GM19468 (cell line): ENCODE data around the gene TBRG1.
A peak's percentile ranks its signal among the peaks of the same experiment; 100 is the strongest.
"Not testable (repeated sequence)": the region's sequence is repeated elsewhere in the genome, so short reads cannot be mapped to it uniquely, and the experiment has no call there.

ENCODE experiments used
- ATAC-seq: cut with Tn5 transposase; IDR thresholded peaks from one replicate; pipeline ENCODE4 v1.9.1; 2021; ENCODE audit warnings: mild to moderate bottlenecking, moderate library complexity, moderate number of reproducible peaks; ENCODE audit not compliant: unreplicated experiment; ENCODE audit errors: extremely low read depth

The TBRG1 gene

DNA sequence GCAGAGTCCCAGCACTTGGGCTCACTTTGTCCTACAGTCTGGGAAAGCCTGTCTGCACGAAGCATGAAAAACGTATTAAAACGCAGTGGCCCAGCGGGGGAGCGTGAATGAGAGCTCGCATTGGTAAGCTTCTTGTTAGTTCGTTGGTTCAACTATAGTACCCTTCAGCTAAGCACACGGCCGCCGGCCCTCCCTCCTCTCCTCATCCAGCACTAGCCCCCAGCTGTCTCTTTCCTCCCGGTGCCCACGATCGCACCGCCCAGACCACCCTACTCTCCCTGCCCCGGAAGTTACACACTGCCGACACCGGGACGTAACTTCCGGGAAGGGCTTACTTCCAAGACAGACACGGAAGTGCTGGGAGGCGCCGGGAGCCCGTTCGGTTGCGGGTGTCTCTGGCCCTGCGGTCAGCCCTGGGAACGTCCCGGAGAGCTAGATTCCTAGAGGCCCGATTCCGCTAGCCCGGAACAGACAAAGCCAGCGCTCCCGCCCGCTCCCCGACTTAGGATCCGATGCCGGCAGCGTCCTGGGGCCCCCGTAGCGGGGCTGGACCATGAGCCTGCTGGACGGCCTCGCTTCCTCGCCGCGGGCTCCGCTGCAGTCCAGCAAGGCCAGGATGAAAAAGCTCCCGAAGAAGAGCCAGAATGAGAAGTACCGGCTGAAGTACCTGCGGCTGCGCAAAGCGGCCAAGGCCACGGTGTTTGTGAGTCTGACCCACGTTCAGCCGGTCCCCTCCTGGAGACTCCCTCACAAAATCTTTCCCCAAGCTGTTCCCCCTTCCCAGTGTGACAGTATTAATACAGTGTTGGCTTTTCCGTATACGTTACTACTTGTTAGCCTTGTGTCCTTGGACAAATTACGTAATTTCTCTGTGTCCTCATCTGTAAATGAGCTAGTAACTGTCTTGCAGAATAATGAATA lies at the start of gene TBRG1:
Gene TBRG1, plus strand, starts transcription at position 334 of the 921 bp plus-strand sequence. Its CDS starts 220 bp downstream, at position 554.
- ATAC-seq, result peak; percentile 95

DNA sequence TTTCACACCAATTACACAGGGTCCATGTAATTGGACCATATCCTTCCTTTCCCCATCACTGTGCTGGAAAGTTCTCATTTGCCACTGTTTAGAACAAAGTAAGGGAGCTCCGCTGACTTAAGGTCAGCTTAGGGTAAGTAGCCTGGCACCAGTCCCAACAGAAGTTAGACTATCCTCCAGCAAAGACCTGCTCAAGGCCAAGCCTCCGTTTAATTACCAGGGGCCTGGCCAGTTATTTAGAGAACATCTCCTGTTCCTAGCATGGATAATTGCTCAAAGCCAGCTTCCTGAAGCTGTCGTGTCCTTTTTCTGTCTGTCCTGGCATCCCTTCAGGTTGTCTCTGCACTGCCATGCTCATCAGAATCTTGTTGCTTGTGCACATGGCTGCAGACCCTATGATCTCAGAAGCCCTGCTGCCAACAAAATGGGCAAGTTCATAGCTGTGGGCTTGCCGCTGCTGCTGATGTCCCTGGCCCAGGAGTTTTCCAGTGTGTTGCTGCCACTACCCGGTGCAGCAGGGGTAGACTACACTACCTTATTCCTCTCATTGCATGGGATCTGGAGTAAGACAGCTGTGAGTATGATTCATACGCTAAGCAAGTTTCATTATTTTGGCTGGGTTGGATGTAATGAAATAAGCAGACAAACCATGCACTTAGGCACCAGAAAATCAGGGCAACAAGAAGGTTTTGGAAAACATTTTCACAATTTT lies 44.8 kb upstream of the TBRG1 start:
- ATAC-seq, result no peak

DNA sequence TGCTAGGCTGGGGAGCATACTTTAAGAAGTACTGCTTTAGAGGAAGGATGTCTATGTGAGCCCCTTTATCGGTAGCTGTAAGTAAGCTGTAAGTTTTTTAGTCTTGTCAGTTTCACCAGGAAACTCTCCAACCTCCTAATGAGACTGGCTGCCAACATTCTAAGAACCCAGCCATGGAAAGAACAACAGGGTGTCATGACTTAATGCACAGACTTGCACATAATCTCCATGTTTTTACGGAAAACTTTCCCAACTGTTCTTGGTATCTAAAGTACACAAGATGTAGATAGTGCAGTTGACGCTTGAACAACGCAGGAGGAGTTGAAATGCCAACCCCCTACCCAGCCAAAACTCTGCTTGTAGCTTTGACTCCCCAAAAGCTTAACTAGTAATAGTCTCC lies 43.9 kb upstream of the TBRG1 start:
- ATAC-seq, result no peak

- no peak for ATAC-seq
These were observed 40.8 kb upstream of the TBRG1 start for GRCh38 chr11:124581817-124582216.

DNA sequence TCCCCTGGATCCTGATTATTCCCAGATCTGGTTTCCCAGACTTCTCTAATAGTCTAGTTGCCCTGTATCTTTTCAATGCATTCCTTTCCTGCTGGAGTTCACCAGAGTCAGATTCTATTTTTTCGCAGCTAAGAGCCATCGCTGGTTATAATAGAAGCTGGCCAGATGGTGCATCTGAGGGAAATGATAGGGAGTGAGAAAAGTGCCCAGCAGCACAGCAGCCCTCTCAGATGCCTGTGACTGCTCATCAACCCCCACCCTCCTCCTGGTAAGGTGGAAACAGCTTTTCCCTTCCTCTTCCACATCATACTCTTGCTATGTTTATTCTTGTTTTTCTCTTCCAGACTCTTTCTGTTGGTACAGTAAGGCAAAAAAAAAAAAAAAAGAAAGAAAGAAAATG lies 40.1 kb upstream of the TBRG1 start:
- no peak for ATAC-seq

GRCh38 chr11:124583781-124584180 lies 38.9 kb upstream of the TBRG1 start:
- no peak for ATAC-seq

- ATAC-seq, result no peak
These were observed 37.8 kb upstream of the TBRG1 start for GRCh38 chr11:124584681-124585372.

DNA sequence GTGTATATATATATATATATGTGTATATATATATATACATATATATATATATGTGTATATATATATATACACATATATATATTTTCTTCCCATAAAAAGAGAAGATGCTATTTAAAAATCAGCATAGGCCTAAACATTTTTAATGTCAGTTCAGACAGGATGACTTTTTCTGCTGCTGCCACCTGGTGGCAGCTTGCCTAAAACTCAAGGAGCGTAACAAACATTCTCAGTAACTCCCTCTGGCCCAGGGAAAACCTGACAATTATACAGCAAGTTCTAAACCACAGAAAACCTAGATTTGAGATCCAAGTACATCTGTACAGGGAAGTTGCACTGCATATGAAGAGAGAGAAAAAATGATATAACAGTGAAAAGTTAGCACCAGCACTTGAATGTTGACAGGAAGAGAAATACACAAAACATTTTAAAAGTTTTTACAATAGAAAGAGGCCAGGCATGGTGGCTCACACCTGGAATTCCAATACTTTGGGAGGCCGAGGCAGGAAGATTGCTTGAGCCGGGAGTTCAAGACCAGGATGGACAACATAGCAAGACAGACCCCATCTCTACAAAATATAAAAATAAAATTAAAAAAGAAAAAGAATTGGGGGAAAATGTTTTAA lies 36.3 kb upstream of the TBRG1 start:
- peak; percentile 53 for ATAC-seq

GRCh38 chr11:124591430-124591829 lies 31.2 kb upstream of the TBRG1 start:
- no peak for ATAC-seq

DNA sequence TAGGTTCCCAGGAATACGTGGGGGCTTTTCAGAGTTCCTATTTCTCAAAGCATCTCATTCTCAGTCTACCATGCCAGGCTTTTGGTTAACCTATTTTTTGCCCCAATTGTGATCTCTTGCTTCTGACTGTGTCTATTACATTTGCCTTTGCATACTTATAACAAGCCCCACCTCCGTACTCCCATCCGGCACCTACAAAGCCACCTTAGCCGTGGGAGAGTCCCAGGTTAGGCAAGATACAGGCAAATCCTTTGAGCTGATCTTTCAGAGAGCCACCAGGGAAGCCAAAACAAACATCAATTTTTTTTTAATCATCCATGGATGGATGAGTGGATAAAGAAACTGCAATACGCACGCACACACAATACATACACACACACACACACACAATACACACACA lies 30.0 kb upstream of the TBRG1 start:
- ATAC-seq, result no peak

- ATAC-seq, result no peak
These were observed 27.4 kb upstream of the TBRG1 start for GRCh38 chr11:124595302-124595701.

DNA sequence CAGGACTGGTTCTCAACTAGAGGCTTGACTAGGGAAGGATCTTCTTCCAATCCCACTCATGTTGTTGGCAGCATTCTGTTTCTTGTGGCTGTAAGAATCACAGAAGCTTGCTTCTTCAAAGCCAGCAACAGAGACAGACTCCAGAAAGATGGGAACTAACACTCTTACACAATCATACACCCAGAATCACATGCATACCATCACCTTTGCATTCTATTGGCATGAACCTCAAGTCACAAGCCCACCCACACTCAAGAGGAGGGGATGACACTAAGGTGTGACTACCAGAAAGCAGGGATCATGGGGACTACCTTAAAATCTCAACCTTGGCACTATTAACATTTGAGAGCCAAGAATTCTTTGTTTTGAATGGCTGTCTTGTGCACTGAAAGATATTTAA lies 25.0 kb upstream of the TBRG1 start:
- no peak for ATAC-seq

- no peak for ATAC-seq
These were observed 21.9 kb upstream of the TBRG1 start for GRCh38 chr11:124600621-124601320.

- ATAC-seq, result no peak
These were observed 20.5 kb upstream of the TBRG1 start for GRCh38 chr11:124602193-124602592.

- not testable (repeated sequence) for ATAC-seq
These were observed 19.9 kb upstream of the TBRG1 start for GRCh38 chr11:124602723-124603122.

DNA sequence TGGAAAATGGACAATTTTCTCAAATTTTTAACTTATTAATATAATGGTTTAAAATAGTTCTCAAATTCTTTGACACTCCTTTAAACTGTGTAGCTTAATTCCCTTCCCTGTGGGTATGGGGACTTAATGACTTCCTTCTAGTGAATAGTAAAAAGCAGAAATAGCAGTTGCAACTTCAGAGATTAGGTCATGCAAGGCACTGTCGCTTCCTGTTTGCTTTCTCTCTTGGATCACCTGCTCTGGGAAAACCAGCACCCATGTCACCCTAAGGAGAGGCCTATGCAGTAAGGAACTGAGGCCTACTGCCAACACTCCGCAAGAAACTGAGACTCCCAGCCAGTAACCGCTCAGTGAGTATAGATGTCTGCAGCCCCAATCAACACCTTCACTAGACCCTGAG lies 16.9 kb upstream of the TBRG1 start:
- ATAC-seq, result no peak

DNA sequence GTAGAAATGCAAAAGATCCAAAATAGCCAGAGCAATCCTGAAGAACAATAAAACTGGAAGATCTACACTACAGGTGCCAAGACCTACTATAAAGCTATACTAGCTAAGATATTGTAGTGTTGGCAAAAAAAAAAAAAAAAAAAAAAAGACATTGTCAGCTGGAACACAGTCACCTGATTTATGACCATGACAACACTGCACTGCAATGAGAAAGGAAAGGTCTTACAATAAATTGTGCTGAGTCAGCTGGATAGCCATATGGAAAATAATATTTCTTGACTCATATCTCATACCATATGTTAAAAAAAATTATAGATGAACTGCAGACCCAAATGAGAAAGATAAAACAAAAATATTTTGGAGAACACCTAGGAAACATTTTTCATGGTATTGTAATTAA lies 14.5 kb upstream of the TBRG1 start:
- ATAC-seq, result no peak

DNA sequence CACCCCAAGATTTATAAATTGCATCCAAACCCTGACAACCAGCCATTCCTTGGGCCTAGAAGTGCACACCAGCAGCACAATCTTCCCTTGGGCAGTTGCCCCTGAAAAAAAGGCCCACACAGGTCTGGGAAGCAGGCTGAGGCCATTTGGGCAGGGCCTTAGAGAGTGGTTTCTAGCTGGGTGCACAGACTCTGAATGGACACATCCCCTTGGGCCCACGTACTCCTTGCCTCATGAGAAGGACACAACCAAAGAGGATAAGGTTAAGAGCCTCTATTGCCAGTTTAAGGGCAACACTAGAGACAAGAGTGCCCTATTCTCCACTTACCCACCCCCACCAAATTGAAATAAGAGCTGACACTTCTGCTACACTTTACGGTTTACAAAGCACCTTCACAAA lies 12.4 kb upstream of the TBRG1 start:
- ATAC-seq, result no peak

GRCh38 chr11:124611064-124611463 lies 11.6 kb upstream of the TBRG1 start, which contains the start of gene PANX3:
PANX3 (plus strand) TSS chr11:124611428; CDS start chr11:124611557, 129 bp downstream.
- no peak for ATAC-seq

GRCh38 chr11:124612045-124612444 lies 10.6 kb upstream of the TBRG1 start:
- no peak for ATAC-seq
